Activated CD4-positive, alpha-beta memory T cell treated with anti-CD3 and anti-CD28 coated beads for 36 hours (primary cell): ENCODE results near the gene PLXNB3. TPM values are rescaled to one million over a fixed set of nuclear protein-coding genes. Genes with fewer than 3 reads are reported as not detected.

Experiments
- CTCF ChIA-PET: fragments of 350-600 bp; sonication (Branson Sonifier 250); formaldehyde crosslinking; loops from one replicate; lab custom pipeline; 2021; ENCODE audit warnings: antibody characterized with exemption, inconsistent platforms; lab: Charles Lee
- POLR2A ChIA-PET: fragments of 350-600 bp; sonication (Branson Sonifier 250); formaldehyde crosslinking; loops from one replicate; lab custom pipeline; 2021; ENCODE audit warnings: antibody characterized with exemption; lab: Charles Lee
- DNase-seq: peaks from one replicate; pipeline ENCODE4 v3.0.0-alpha.2; 2020
- H3K27ac Mint-ChIP-seq: one replicate; pipeline ENCODE4 v1.8.0; 2021; ENCODE audit warnings: mixed read lengths
- H3K27me3 Mint-ChIP-seq: one replicate; pipeline ENCODE4 v1.8.0; 2021; ENCODE audit warnings: mixed read lengths
- H3K36me3 Mint-ChIP-seq: one replicate; pipeline ENCODE4 v1.8.0; 2021; ENCODE audit warnings: mixed read lengths
- H3K4me1 Mint-ChIP-seq: one replicate; pipeline ENCODE4 v1.8.0; 2021; ENCODE audit warnings: low read depth, mixed read lengths
- H3K4me3 Mint-ChIP-seq: one replicate; pipeline ENCODE4 v1.8.0; 2021; ENCODE audit warnings: mild to moderate bottlenecking, mixed read lengths
- H3K9me3 Mint-ChIP-seq: one replicate; pipeline ENCODE4 v1.8.0; 2021; ENCODE audit warnings: mixed read lengths
- intact Hi-C: fragments of 100-400 bp; cut with micrococcal nuclease; formaldehyde crosslinking; loops from one replicate; pipeline ENCODE4 v1.15.1; 2023
- total RNA-seq, 2 experiments: library from RNA; stranded (reverse); gene quantifications; one replicate each; pipeline ENCODE4 v1.2.3, GENCODE V29; 2021

The PLXNB3 gene
- total RNA-seq = under 1 TPM; 0.29 to 0.69 TPM

DNA sequence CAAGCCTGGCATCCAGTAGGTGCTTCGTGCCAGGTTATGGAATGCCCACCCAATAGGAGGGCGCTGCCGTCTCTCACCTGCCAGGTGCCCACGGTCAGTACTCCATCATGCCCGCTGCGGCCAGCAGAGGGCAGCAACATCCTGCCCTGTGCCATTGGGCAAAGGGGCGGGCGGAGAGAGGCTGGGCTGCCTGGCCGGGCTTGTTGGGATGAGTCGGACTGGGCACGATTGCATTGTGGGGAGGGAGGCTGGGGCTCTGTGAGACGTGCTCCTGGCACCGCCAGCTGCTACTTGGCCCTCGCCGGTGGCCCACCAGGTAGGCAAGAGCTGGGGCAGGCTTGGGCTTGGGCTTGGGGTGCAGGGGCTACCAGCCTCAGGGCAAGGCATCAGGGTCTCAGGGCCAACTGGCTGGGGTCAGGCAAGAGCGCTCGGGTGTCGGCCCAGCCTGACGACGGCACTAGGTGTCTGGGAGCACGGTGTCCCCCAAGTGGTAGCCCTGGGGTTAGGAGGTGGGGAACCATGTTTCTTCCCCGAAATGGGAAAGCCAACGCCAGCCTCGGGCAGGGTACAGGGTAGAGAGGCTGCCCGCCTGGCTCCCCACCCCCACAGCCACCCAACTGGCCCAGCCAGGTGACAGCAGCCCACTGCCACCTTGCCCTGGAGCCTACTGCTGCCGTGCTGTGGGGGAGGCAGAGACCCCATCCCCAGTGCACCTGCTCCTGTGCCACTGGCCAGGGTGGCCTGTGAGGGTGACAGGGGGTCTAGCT is at the start of gene PLXNB3:
Gene PLXNB3 (plus strand): TSS at position 261 of the 767 bp plus-strand sequence. CDS start 1,287 bp downstream, outside the sequence.
- Mint-ChIP-seq H3K9me3 (no peaks in the 10 kb centered on the region), H3K27me3 (no peaks in the 10 kb centered on the region), H3K4me3 (no peak within 1 kb of the TSS), H3K27ac (no peak within 1 kb of the TSS), H3K36me3 (no peaks in the 10 kb centered on the region), H3K4me1 (peaks cover 9% of the 10 kb centered on the region)
- ChIA-PET CTCF (interaction anchor here (0.7 to 2.1 kb wide), 6 partner anchors 125 to 302 kb away, joined by 3 to 24 read pairs (median 4); no protein-coding TSS in a partner anchor), POLR2A (no interaction called here)
- DNase-seq = peak; percentile 84
- intact Hi-C loops = loop anchor here (1.0 kb wide), 2 partner anchors 120 to 183 kb away; no protein-coding TSS in a partner anchor

DNA sequence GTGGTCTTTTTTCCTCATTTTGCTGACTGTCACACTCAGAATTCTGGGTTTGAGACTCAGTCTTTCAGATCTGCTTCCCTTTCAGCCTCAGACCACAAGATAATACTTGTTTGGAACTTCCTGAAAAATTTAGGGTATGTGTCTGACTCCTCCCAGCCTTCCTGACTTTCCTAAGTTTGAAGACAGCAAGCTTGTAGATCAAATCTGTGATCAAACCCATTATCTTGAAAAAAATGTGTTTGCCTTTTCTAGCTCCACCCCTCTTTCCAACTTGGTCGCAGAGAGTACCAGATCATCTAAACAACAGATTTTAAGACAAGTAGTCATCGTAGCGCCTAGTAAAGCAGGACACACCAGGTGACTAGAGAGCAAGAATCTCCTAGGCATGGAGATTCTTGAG is 49.8 kb upstream of the PLXNB3 start:
- Mint-ChIP-seq H3K9me3 (no peaks in the 10 kb centered on the region), H3K36me3 (peaks cover 24% of the 10 kb centered on the region), H3K27me3 (no peaks in the 10 kb centered on the region), H3K27ac (no peak overlapping the region), H3K4me3 (no peak overlapping the region), H3K4me1 (peaks cover 2% of the 10 kb centered on the region)
- ChIA-PET POLR2A (no interaction called here), CTCF (no interaction called here)
- intact Hi-C loops = no loop called here
- DNase-seq = no peak

- Mint-ChIP-seq H3K4me1 (peaks cover 14% of the 10 kb centered on the region), H3K9me3 (no peaks in the 10 kb centered on the region), H3K27me3 (no peaks in the 10 kb centered on the region), H3K4me3 (no peak overlapping the region), H3K36me3 (peaks cover 34% of the 10 kb centered on the region), H3K27ac (no peak overlapping the region)
- ChIA-PET CTCF (no interaction called here), POLR2A (no interaction called here)
- intact Hi-C loops = no loop called here
- DNase-seq = no peak
Observed at GRCh38 chrX:153717445-153717844, 46.6 kb upstream of the PLXNB3 start.

DNA sequence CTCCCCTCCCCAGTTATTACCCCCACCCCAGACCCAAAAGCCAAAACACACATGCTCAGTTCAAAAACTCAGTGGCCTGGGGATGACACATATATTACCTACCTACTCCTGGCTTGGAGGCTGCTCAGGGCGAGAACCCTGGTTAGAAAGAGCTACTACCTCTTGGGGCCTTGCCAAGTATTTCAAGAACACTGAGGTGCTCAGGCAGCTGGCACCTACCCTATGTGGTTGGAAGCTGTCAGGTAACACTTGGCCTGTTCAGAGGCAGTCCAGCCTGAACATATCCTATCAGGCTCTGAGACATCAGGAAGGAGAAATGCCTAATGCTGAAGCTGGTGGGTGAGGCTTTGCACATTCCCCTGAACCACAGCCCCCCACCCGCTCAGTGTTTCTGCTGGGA is 44.8 kb upstream of the PLXNB3 start:
- H3K27ac Mint-ChIP-seq = no peak overlapping the region
- ChIA-PET POLR2A (no interaction called here), CTCF (no interaction called here)
- H3K27me3 Mint-ChIP-seq = no peaks in the 10 kb centered on the region
- H3K4me3 Mint-ChIP-seq = no peak overlapping the region
- H3K36me3 Mint-ChIP-seq = peaks cover 33% of the 10 kb centered on the region
- DNase-seq = no peak
- H3K4me1 Mint-ChIP-seq = peaks cover 16% of the 10 kb centered on the region
- intact Hi-C loops = no loop called here
- no peaks in the 10 kb centered on the region for H3K9me3 Mint-ChIP-seq

DNA sequence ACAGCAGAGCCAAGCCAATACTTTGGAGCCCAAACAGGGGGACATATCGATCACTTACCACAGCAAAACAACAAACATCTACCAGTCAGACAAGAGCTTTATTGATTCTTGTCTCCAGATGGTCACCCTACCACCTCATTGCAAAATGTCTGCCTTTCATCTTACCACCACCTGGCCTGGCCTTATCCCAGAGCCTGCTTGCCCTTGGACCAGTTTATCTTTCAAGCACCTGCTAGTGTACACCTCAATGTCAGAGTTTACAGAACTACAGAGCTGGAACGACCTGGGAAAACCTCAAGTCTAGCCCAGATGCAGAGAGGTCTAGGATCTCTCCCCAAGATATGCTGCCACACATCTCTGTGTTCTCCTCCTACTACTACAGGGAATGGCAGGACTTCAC is 44.3 kb upstream of the PLXNB3 start:
- CTCF ChIA-PET = no interaction called here
- Mint-ChIP-seq H3K27me3 (no peaks in the 10 kb centered on the region), H3K4me1 (peaks cover 16% of the 10 kb centered on the region), H3K27ac (no peak overlapping the region), H3K9me3 (no peaks in the 10 kb centered on the region), H3K4me3 (no peak overlapping the region), H3K36me3 (peaks cover 31% of the 10 kb centered on the region)
- intact Hi-C loops = loop anchor here (5.0 to 10.0 kb wide), 2 partner anchors 75 to 208 kb away; partner anchors contain the start of genes ARHGAP4, IDH3G and SSR4
- DNase-seq = no peak
- POLR2A ChIA-PET = no interaction called here

DNA sequence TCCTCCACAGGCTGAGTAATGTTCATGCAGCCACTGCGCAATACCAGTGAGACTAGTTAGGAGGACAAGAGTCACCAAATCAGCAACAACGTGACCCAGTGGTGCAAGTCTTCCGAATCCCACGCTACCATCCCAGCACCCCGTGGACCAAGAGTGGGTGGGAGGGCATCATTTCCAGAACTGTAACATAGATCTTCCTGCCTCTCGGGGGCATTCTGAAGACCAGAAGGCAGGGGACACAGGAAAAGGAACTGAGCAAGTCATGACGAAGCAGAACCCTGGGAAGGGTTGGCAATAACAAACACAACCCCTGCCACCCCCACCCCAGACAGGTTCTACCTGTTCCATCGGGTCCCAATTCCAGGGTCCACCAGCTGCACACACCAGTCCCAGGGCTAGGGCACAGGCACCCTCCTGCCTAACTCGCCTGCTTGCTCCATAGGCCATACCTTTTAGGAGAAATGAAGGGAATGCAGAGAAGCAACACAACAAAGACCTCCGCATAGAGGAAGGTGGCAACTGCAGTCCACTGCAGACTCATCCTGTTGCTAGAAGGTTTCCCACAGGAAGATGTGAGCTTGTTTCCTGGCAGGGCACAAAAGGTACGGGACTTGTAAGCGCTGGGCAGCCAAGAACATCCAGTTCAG is 41.2 kb upstream of the PLXNB3 start:
- no peaks in the 10 kb centered on the region for H3K9me3 Mint-ChIP-seq
- peak overlapping the region; percentile 86 for H3K4me3 Mint-ChIP-seq
- CTCF ChIA-PET = no interaction called here
- H3K4me1 Mint-ChIP-seq = peaks cover 27% of the 10 kb centered on the region
- no peaks in the 10 kb centered on the region for H3K27me3 Mint-ChIP-seq
- POLR2A ChIA-PET = no interaction called here
- peaks cover 21% of the 10 kb centered on the region for H3K36me3 Mint-ChIP-seq
- peak overlapping the region; percentile 88 for H3K27ac Mint-ChIP-seq
- DNase-seq = peak; percentile 26
- intact Hi-C loops = loop anchor here (5.0 to 10.0 kb wide), 2 partner anchors 72 to 204 kb away; partner anchors contain the start of genes ARHGAP4, IDH3G and SSR4

- intact Hi-C loops = loop anchor here (1.0 to 10.0 kb wide), 4 partner anchors 71 to 253 kb away; partner anchors contain the start of genes ARHGAP4, HAUS7, HCFC1 and IDH3G
- H3K4me3 Mint-ChIP-seq = peak overlapping the region; percentile 86
- peaks cover 27% of the 10 kb centered on the region for H3K4me1 Mint-ChIP-seq
- H3K9me3 Mint-ChIP-seq = no peaks in the 10 kb centered on the region
- H3K27ac Mint-ChIP-seq = peak overlapping the region; percentile 88
- DNase-seq = peak; percentile 65
- no peaks in the 10 kb centered on the region for H3K27me3 Mint-ChIP-seq
- ChIA-PET CTCF (interaction anchor here (0.6 kb wide), 1 partner anchor 15 kb away, joined by 3 read pairs; no protein-coding TSS in a partner anchor), POLR2A (no interaction called here)
- H3K36me3 Mint-ChIP-seq = peaks cover 21% of the 10 kb centered on the region
Observed at GRCh38 chrX:153723351-153724251, 40.4 kb upstream of the PLXNB3 start.

GRCh38 chrX:153724252-153725038 is 39.6 kb upstream of the PLXNB3 start, which contains the start of the genes ABCD1 and BCAP31:
TSS of gene ABCD1 (plus strand) at chrX:153724856. CDS start at chrX:153725267, 411 bp downstream.
TSS of gene BCAP31 (minus strand) at chrX:153724387. CDS start at chrX:153723244, 1,143 bp downstream.
- H3K4me3 Mint-ChIP-seq = peak within 1 kb of the TSS; percentile 86
- no peaks in the 10 kb centered on the region for H3K9me3 Mint-ChIP-seq
- intact Hi-C loops = loop anchor here (1.0 to 10.0 kb wide), 4 partner anchors 70 to 254 kb away; partner anchors contain the start of genes ARHGAP4, HAUS7, HCFC1 and IDH3G
- peak; percentile 91 for DNase-seq
- H3K27me3 Mint-ChIP-seq = no peaks in the 10 kb centered on the region
- H3K4me1 Mint-ChIP-seq = peaks cover 24% of the 10 kb centered on the region
- H3K27ac Mint-ChIP-seq = peak within 1 kb of the TSS; percentile 88
- CTCF ChIA-PET = interaction anchor here (0.6 kb wide), 1 partner anchor 16 kb away, joined by 3 read pairs; no protein-coding TSS in a partner anchor
- H3K36me3 Mint-ChIP-seq = peaks cover 16% of the 10 kb centered on the region
- POLR2A ChIA-PET = no interaction called here

DNA sequence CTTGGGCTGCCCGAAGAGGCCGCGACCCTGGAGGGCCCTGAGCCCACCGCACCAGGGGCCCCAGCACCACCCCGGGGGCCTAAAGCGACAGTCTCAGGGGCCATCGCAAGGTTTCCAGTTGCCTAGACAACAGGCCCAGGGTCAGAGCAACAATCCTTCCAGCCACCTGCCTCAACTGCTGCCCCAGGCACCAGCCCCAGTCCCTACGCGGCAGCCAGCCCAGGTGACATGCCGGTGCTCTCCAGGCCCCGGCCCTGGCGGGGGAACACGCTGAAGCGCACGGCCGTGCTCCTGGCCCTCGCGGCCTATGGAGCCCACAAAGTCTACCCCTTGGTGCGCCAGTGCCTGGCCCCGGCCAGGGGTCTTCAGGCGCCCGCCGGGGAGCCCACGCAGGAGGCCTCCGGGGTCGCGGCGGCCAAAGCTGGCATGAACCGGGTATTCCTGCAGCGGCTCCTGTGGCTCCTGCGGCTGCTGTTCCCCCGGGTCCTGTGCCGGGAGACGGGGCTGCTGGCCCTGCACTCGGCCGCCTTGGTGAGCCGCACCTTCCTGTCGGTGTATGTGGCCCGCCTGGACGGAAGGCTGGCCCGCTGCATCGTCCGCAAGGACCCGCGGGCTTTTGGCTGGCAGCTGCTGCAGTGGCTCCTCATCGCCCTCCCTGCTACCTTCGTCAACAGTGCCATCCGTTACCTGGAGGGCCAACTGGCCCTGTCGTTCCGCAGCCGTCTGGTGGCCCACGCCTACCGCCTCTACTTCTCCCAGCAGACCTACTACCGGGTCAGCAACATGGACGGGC is 38.8 kb upstream of the PLXNB3 start:
- peaks cover 19% of the 10 kb centered on the region for H3K4me1 Mint-ChIP-seq
- ChIA-PET POLR2A (no interaction called here), CTCF (no interaction called here)
- DNase-seq = peak; percentile 26
- intact Hi-C loops = loop anchor here (10.0 kb wide), 1 partner anchor 70 kb away; the partner anchor contains the start of genes IDH3G and SSR4
- H3K4me3 Mint-ChIP-seq = peak overlapping the region; percentile 63
- peaks cover 16% of the 10 kb centered on the region for H3K36me3 Mint-ChIP-seq
- no peaks in the 10 kb centered on the region for H3K9me3 Mint-ChIP-seq
- H3K27me3 Mint-ChIP-seq = no peaks in the 10 kb centered on the region
- no peak overlapping the region for H3K27ac Mint-ChIP-seq

DNA sequence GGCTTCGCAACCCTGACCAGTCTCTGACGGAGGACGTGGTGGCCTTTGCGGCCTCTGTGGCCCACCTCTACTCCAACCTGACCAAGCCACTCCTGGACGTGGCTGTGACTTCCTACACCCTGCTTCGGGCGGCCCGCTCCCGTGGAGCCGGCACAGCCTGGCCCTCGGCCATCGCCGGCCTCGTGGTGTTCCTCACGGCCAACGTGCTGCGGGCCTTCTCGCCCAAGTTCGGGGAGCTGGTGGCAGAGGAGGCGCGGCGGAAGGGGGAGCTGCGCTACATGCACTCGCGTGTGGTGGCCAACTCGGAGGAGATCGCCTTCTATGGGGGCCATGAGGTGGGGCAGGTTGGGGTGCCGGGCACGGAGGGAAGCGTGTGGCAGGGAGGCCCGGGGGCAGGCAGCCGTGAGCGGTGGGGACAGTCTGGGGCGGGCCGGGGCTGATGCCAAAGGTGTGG is 38.2 kb upstream of the PLXNB3 start:
- peaks cover 23% of the 10 kb centered on the region for H3K4me1 Mint-ChIP-seq
- intact Hi-C loops = loop anchor here (10.0 kb wide), 1 partner anchor 69 kb away; the partner anchor contains the start of genes IDH3G and SSR4
- CTCF ChIA-PET = no interaction called here
- peak overlapping the region; percentile 8 for H3K4me3 Mint-ChIP-seq
- no peak for DNase-seq
- H3K27ac Mint-ChIP-seq = no peak overlapping the region
- H3K9me3 Mint-ChIP-seq = no peaks in the 10 kb centered on the region
- POLR2A ChIA-PET = interaction anchor here (0.9 kb wide), 1 partner anchor 69 kb away, joined by 3 read pairs; the partner anchor contains the start of gene SSR4
- H3K27me3 Mint-ChIP-seq = no peaks in the 10 kb centered on the region
- peaks cover 14% of the 10 kb centered on the region for H3K36me3 Mint-ChIP-seq
